PFSK-1 (cell line): Measurements from ENCODE around the gene FXYD2.

Source experiments
- FOXP2 ChIP-seq: optimal IDR thresholded peaks from 2 replicates; pipeline ENCODE3; 2011; ENCODE audit warnings: borderline replicate concordance, control low read depth, inconsistent platforms; ENCODE audit not compliant: insufficient read depth; ENCODE audit errors: extremely low read length, extremely low read depth
- POLR2AphosphoS5 ChIP-seq: IDR thresholded peaks from 2 replicates; pipeline ENCODE4 v1.6.1; 2012; ENCODE audit warnings: low read depth, mild to moderate bottlenecking, control low read depth, low read length, moderate library complexity
- REST ChIP-seq, 2 experiments: IDR thresholded peaks; 2 replicates each; pipeline versions ENCODE4 v1.6.1 to v1.8.0; 2011 to 2012; ENCODE audit warnings: low read depth in 2 of 2, low read length in 2 of 2, control low read depth in 1 of 2, inconsistent platforms in 1 of 2, mild to moderate bottlenecking in 1 of 2, moderate library complexity in 1 of 2; ENCODE audit not compliant: insufficient read depth in 1 of 2
- SIN3A ChIP-seq: IDR thresholded peaks from 2 replicates; pipeline ENCODE4 v1.6.1; 2012; ENCODE audit warnings: mild to moderate bottlenecking, low read length, moderate library complexity, borderline replicate concordance; ENCODE audit not compliant: insufficient read depth
- TAF1 ChIP-seq: IDR thresholded peaks from 2 replicates; pipeline ENCODE4 v1.6.1; 2012; ENCODE audit warnings: low read length, control low read depth, borderline replicate concordance; ENCODE audit not compliant: insufficient read depth

FXYD2 gene

DNA sequence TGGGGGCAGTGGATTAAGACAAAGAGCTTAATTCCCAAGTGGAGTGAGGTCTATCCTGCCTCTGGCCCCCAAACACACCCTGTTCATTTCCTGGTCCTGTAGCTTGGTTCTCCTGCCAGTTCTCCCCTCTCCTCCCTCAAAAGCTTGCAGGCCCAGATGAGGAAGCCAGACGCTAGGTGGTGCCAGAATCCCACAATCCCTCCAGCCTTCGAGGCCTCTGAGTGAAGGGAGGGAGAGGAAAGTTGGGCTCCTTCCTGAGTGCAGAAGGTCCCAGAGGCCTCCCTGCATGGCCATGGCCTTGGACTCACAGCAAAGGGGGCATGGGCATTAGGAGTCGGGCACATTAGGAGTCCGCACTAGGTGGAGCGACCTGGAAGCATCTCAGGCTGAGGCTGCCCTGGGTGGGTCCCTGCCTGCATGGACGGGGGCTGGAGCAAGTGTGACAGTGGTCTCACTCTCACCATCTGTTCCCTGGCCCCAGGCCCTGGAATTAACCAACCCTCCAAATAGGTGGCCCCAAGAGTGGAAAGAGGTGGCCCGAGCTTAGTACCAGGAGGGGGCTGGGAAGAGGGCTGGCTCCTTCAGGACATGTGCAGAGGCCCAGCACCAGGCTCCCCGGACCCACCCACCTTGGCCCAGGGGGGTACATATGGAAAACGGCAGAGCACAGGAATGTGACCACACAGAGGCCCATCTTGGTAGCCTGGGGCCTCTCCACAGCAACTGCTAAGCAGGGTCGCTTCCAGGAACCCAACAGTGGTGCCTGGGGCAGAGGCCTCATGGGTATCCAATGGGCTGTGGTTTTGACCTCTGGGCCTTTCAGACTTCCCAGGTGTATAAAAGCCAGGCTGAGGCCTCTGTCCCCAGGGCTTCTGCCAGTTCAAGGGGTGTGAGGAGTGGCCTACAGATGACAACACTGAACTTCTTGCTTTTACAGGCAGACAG, 5.2 kb downstream of the FXYD2 start:
- TF ChIP-seq REST (IDR thresholded peaks at IDR 0.05; ENCODE audit: insufficient read depth in 1 of 2, low read depth in 2 of 2, low read length in 2 of 2) = no peak
- TF ChIP-seq TAF1 = no peak
- TF ChIP-seq SIN3A = no peak
- no peak for TF ChIP-seq FOXP2
- TF ChIP-seq POLR2AphosphoS5 = no peak

DNA sequence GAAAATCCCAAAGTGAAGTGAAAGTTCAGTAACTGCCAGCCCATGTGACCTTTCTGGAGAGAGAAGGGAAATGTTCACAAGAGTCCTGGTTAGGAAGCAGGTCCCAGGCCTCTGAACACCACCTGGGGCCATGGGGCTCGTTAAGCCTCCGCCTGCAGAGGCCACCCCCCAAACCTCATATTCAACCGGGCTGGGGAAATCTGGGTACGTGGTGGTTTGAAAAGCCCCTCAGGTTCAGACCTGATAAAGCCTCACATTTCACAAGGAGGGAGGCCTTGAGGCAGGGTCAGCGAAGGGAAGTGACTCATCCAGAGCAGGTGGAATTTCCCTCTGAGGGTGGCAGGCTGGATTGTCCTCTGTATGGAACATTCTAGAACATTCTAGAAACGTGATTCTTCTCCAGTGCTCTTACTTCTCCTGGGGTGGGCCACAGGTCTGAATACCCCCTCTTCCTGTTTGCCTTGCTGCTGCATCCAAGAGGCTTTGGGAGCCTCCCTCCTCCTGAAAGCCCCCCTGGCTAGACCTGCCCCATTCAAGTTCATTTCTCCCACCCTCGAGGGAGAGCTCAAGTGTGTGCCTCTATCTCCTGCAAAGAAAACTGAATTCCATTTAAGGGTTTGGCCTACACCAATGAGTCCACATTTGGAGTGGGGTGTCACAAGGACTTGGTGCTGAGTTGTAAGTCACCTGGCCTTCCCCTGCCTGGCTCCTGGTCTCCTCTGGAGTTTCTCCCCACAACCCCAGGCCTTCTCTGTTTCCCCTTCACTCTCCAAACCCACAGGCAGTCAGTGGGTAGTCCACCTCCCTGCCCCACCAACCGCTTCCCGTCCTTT, 6.3 kb downstream of the FXYD2 start:
- TF ChIP-seq REST (IDR thresholded peaks at IDR 0.05; ENCODE audit: insufficient read depth in 1 of 2, low read depth in 2 of 2, low read length in 2 of 2) (no peak), POLR2AphosphoS5 (no peak), SIN3A (no peak), FOXP2 (no peak), TAF1 (no peak)

DNA sequence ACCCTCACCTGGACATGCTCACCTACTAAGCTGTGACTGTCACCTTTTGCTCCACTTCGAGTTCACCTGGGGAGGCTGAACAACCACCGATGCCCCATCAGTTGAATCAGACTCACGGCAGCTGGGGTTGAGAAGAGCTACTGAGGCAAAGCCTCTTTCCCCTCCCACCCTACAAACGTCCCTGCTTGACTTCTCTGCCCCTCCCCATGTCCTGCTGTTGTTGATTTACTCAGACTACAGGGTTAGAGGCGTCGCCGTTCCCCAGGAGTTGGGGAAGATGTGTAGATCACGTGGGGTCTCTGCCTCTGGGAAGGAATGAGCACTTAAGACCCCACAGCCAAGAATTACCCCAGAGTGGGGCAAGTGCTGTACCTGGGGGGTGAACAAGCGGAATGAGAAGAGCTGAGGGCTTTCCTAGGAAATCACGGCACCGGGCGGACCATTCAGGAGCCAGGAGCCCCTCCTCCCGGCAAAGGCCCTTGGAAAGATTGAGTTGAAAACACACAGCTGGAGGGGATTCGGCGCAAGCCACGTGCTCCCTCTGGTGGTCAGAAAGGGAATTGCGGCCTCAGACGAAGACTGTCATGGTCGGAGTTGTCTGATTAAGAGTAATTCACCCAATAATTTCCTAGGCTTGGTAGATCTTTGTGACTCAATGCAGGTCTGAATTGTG, 7.0 kb downstream of the FXYD2 start:
- TF ChIP-seq FOXP2 (no peak), POLR2AphosphoS5 (no peak), SIN3A (no peak)

- TF ChIP-seq TAF1 (no peak), SIN3A (no peak), REST (IDR thresholded peaks at IDR 0.05; ENCODE audit: insufficient read depth in 1 of 2, low read depth in 2 of 2, low read length in 2 of 2) (no peak), POLR2AphosphoS5 (no peak)
These were observed 7.6 kb downstream of the FXYD2 start for GRCh38 chr11:117816846-117817367.

DNA sequence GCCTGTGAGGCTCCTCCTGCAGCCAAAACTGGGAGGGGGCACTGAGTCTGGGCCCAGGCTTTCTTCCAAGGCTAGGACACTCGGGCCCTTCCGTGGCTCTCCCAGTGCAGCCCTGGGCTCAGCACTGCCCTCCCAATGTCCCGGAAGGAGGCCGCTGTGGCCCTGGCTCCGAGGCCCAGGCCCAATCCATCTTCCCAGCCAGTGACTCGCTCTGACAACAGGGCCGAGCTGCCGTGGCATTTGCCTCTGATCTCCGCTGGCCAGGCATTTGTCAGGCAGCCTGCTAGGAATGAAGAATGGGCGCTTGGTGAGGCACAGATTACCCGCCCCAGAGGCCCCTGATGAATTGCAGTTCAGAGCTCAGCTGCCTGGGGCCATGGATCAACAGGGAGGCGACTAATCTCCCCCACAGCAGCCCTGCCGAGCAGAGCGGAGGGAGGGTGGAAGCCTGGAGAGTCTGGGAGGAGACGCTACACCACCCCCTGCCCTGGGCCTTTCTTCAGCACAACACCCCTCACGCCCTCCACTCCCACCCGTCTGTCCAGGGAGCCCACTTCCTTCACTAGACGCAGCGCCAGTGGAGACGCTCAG, 8.3 kb downstream of the FXYD2 start:
- TF ChIP-seq TAF1 = no peak
- TF ChIP-seq POLR2AphosphoS5 = no peak
- TF ChIP-seq FOXP2 = no peak
- TF ChIP-seq SIN3A = no peak
- no peak for TF ChIP-seq REST (IDR thresholded peaks at IDR 0.05; ENCODE audit: insufficient read depth in 1 of 2, low read depth in 2 of 2, low read length in 2 of 2)
